Ovary (tissue), 3 donors: ENCODE measurements around the gene SPO11.

Experiments
- POLR2A ChIP-seq: fragments of 450-650 bp; IDR thresholded peaks from one replicate; pipeline ENCODE4 v1.6.1; 2017; ENCODE audit warnings: antibody characterized with exemption, mild to moderate bottlenecking, moderate library complexity
- TF ChIP-seq, protein P1 (sequence below), 3 donors: fragments of 450-650 bp in 2 of 3; fragments of 200-600 bp in 1 of 3; IDR thresholded peaks; one replicate each; pipeline versions ENCODE4 v1.5.1 to v1.8.0; 2016 to 2022; ENCODE audit warnings: antibody characterized with exemption in 3 of 3, mild to moderate bottlenecking in 1 of 3
- donor health status: DM: no; HTN: no; CAD: no.

DNA sequence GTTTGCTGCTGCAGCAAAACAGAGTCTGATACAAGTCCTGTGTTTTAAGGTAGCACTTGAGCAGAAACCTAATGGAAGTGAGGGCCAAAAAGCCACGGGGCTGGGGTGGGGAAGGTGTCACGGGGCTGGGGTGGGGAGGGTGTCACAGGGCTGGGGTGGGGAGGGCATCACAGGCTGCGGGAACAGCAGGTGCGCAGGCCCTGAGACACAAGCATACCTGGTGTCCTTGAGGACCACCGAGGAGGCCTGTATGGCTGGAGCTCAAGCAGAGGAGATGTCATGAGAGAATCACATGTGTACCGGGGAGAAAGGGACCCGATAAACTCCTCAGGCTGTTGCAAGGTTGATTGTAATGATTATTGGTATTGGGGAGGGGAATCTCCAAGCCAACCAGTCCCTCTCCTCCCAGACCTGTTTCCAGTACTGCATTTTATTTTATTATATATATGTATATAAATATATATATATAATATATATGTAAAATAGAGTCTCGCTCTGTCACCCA, 13.6 kb upstream of the SPO11 start:
- TF ChIP-seq, protein P1, sequence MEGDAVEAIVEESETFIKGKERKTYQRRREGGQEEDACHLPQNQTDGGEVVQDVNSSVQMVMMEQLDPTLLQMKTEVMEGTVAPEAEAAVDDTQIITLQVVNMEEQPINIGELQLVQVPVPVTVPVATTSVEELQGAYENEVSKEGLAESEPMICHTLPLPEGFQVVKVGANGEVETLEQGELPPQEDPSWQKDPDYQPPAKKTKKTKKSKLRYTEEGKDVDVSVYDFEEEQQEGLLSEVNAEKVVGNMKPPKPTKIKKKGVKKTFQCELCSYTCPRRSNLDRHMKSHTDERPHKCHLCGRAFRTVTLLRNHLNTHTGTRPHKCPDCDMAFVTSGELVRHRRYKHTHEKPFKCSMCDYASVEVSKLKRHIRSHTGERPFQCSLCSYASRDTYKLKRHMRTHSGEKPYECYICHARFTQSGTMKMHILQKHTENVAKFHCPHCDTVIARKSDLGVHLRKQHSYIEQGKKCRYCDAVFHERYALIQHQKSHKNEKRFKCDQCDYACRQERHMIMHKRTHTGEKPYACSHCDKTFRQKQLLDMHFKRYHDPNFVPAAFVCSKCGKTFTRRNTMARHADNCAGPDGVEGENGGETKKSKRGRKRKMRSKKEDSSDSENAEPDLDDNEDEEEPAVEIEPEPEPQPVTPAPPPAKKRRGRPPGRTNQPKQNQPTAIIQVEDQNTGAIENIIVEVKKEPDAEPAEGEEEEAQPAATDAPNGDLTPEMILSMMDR (IDR thresholded peaks at IDR 0.05), result no peak
- TF ChIP-seq POLR2A, result no peak
